PFSK-1 (cell line): ENCODE data around the gene NR6A1.

Source experiments
- FOXP2 ChIP-seq: optimal IDR thresholded peaks from 2 replicates; pipeline ENCODE3; 2011; ENCODE audit warnings: borderline replicate concordance, control low read depth, inconsistent platforms; ENCODE audit not compliant: insufficient read depth; ENCODE audit errors: extremely low read length, extremely low read depth
- POLR2AphosphoS5 ChIP-seq: IDR thresholded peaks from 2 replicates; pipeline ENCODE4 v1.6.1; 2012; ENCODE audit warnings: low read depth, mild to moderate bottlenecking, control low read depth, low read length, moderate library complexity
- REST ChIP-seq, 2 experiments: IDR thresholded peaks; 2 replicates each; pipeline versions ENCODE4 v1.6.1 to v1.8.0; 2011 to 2012; ENCODE audit warnings: low read depth in 2 of 2, low read length in 2 of 2, control low read depth in 1 of 2, inconsistent platforms in 1 of 2, mild to moderate bottlenecking in 1 of 2, moderate library complexity in 1 of 2; ENCODE audit not compliant: insufficient read depth in 1 of 2
- SIN3A ChIP-seq: IDR thresholded peaks from 2 replicates; pipeline ENCODE4 v1.6.1; 2012; ENCODE audit warnings: mild to moderate bottlenecking, low read length, moderate library complexity, borderline replicate concordance; ENCODE audit not compliant: insufficient read depth
- TAF1 ChIP-seq: IDR thresholded peaks from 2 replicates; pipeline ENCODE4 v1.6.1; 2012; ENCODE audit warnings: low read length, control low read depth, borderline replicate concordance; ENCODE audit not compliant: insufficient read depth

- TF ChIP-seq POLR2AphosphoS5: peak; percentile 68; the same call in 1 of the 2 replicates
- TF ChIP-seq SIN3A: no peak
- 0 out of 2 replicates have a peak, but pooled peaks have one; percentile 39 for TF ChIP-seq TAF1
- TF ChIP-seq REST (IDR thresholded peaks at IDR 0.05; ENCODE audit: insufficient read depth in 1 of 2, low read depth in 2 of 2, low read length in 2 of 2): no peak
- TF ChIP-seq FOXP2: no peak
Observed at GRCh38 chr9:124660341-124660801, 110.7 kb downstream of the NR6A1 start.
